HG03025 (cell line): Measurements from ENCODE around the gene RPL35A.
A peak's percentile ranks its signal among the peaks of the same experiment; 100 is the strongest.
"Not testable (repeated sequence)": the region's sequence is repeated elsewhere in the genome, so short reads cannot be mapped to it uniquely, and the experiment has no call there.

ENCODE experiments used
- ATAC-seq: cut with Tn5 transposase; IDR thresholded peaks from one replicate; pipeline ENCODE4 v1.9.1; 2021; ENCODE audit warnings: mild to moderate bottlenecking, moderate library complexity; ENCODE audit not compliant: unreplicated experiment, low FRiP score

The RPL35A gene

DNA sequence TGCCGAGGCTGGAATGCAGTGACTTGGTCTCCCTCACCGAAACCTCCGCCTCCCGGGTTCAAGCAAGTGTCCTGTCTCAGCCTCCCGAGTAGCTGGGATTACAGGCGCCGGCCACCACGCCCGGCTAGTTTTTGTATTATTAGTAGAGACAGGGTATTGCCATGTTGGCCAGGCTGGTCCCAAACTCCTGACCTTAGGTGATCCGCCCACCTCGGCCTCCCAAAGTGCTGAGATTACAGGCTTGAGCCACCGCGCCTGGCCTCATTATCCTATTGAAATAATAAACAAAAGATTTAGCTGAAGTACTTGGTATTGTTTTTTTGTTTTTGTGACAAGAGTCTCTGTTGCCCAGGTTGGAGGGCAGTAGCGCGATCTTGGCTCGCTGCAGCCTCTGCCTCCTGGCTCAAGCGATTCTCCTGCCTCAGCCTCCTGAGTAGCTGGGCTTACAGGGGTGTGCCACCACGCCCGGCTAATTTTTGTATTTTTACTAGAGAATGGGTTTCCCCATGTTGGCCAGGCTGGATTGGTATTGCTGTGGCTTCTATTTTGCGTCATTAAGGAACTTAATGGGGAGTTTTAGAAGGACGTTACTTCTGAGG is 1.5 kb downstream of the RPL35A start:
- ATAC-seq: no peak

DNA sequence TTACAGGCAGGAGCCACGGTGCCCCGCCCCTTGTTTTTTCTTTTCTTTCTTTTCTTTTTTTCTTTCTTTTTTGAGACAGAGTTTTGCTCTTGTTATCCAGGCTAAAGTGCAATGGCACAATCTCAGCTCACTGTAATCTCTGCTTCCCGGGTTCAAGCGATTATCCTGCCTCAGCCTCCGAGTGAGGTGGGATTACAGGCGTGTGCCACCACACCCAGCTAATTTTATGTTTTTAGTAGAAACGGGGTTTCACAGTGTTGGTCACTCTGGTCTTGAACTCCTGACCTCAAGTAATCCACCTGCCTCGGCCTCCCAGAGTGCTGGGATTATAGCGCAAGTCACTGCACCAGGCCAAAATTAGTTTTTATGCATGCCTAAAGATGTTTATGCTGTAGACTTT is 2.5 kb downstream of the RPL35A start:
- no peak for ATAC-seq

GRCh38 chr3:197953325-197953724 is 3.3 kb downstream of the RPL35A start:
- ATAC-seq: no peak

GRCh38 chr3:197953881-197954280 is 3.9 kb downstream of the RPL35A start:
- ATAC-seq: no peak

DNA sequence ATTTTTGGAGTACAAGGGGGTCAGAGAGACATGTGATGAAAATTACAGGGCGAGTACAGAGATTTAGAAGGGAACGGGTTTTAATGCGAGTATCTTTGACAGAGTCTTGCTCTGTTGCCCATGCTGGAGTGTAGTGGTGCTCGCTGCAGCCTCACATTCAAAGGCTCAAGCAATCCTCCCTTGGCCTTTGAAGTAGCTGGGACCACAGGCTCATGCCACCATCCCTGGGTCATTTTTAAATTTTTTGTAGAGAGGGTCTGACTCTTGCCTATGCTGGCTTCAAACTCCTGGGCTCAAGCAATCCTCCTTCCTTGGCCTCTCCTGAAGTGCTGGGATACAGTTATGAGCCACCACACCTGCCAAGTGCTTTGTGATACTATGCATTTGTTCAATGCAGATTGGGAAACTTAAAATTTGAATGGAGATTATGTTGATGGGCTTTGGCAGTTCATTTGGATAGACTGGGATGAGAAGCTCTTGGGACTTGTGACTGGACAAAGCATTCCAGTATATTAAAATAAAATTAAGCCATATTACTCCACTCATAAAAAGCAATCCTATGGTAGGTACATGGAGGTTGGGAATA is 6.0 kb downstream of the RPL35A start:
- ATAC-seq: no peak

GRCh38 chr3:197956626-197956988 is 6.6 kb downstream of the RPL35A start:
- no peak for ATAC-seq

DNA sequence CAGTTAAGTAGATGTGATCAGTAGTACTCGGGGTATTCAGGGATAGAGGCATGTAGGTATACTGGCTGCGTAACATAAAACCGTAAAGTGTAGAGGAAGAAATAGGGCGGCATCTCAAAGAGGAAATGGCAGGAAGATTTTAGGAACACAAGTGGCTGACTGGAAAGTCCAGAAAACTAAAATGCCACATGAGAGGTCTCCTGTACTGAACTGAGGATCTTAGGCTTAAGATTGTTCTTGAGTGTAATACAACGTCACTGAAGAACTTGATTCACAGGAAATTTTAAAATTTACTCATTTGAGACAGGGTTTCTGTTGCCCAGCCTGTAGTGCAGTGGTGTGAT is 7.8 kb downstream of the RPL35A start:
- ATAC-seq: no peak

- no peak for ATAC-seq
Observed at GRCh38 chr3:197958346-197958745, 8.4 kb downstream of the RPL35A start.

GRCh38 chr3:197958848-197959247 is 8.9 kb downstream of the RPL35A start:
- ATAC-seq: not testable (repeated sequence)

GRCh38 chr3:197959500-197959890 is 9.5 kb downstream of the RPL35A start:
- no peak for ATAC-seq

- peak; percentile 96 for ATAC-seq
Observed at GRCh38 chr3:197959891-197960693, 10.1 kb downstream of the RPL35A start, which contains the start of gene LMLN. TSS of gene LMLN (plus strand) at chr3:197960217. CDS start at chr3:197960246, 29 bp downstream.

- ATAC-seq: no peak
Observed at GRCh38 chr3:197960694-197961581, 10.9 kb downstream of the RPL35A start.

DNA sequence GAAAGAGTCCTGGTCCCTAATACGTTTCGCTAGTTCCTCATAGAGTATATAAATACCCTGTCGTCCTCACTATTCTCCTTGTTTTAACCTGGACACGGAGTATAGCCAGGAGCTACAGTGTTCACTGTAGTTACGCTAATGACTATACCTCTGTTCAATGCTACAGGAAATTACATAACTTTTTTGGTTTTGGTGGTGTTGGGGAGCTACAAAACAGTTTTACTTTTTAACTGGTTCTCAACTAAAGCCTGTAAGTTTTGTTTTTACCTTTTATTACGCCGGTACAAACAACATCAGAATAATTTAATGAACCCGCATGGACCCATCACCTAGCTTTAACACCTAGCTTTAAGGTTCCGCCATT is 11.6 kb downstream of the RPL35A start:
- no peak for ATAC-seq

DNA sequence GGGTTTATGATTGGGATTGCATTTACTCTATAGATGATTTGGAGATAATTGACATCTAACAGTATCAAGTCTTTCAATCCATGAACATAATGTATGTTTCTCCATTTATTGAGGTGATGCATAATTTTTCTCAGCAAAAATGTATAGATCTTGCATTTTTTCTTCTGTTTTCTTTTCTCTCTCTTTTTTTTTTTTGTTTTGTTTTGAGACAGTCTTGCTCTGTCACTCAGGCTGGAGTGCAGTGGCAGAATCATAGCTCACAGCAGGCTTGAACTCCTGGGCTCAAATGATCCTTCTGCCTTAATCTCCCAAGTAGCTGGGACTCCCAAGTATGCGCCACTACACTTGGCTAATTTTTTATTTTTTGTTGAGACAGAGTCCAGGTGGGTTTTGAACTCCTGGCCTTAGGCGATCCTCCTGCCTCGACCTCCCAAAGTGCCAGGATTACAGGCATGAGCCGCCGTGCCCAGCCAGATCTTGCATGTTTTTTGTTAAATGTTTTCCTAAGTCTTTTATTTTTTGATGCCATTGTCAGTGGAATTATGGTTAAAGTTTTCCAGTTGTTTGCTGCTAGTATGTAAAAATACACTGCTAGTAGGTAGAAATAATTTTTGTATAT is 13.1 kb downstream of the RPL35A start:
- no peak for ATAC-seq

- not testable (repeated sequence) for ATAC-seq
Observed at GRCh38 chr3:197967337-197967989, 17.5 kb downstream of the RPL35A start.

GRCh38 chr3:197970588-197970987 is 20.6 kb downstream of the RPL35A start:
- ATAC-seq: no peak

DNA sequence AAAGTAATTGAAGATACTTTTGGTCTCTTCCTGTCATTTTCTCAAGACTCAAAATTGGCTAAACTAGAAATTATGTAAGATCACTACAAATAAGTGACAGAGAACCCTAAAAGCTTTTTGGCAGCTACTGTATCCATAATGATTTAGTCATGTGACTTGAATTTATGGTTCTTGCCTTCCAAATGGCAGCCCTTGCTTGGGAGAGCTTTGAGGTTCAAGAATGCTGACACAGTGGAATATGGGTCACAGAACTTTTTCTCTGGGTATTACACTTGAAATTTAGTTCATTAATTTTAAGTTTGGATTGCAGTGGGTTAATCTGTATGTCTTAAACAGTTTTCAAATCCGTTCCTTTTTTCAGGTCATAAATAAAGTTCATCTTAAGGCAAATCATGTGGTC is 24.0 kb downstream of the RPL35A start:
- no peak for ATAC-seq

DNA sequence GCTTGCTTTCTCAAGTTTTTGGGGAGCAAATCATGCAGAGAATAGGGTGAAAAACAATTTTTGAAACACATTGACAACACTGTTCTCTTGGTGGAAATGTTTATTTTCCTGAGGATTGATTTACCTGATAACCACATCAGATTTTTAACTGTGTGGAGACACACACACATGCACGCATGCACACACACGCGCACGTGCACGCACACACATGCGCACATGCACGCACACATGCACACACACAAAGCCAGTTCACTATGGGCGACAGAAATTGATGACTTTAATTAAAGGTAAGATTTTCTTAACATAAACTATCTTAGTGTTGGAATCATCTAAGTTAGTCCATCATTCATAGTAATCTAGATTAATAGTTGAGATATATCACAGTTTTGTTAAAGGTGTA is 25.3 kb downstream of the RPL35A start:
- ATAC-seq: no peak

GRCh38 chr3:197983076-197983475 is 33.1 kb downstream of the RPL35A start:
- no peak for ATAC-seq

DNA sequence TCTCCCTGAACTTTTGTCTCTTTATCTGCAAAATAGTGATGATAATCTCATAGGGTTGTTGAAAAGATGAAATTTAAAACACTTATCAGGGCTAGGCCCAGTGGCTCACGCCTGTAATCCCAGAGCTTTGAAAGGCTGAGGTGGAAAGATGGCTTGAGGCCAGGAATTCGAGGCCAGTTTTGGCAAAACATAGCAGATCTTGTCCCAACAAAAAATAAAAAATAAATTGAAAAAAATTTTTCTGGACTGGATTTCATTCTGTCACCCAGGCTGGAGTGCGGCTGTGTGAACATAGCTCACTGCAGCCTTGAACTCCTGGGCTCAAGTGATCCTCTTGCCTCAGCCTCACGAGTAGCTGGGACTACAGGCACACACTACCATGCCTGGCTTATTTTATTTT is 39.7 kb downstream of the RPL35A start:
- no peak for ATAC-seq
